GM23338 (cell line): Measurements from ENCODE around the gene TRAF1. TPM values are rescaled to one million over a fixed set of nuclear protein-coding genes. Genes with fewer than 3 reads are reported as not detected.

ENCODE experiments used
- ATAC-seq: fragments of 200-7000 bp; cut with Tn5 transposase; 3 replicates; pipeline ENCODE4 v1.9.1; 2020
- DNase-seq: peaks from one replicate; pipeline ENCODE4 v3.0.0-alpha.2; 2015; ENCODE audit warnings: low spot score
- H2AFZ ChIP-seq: fragments of 200-600 bp; sonication (generic); 2 replicates; pipeline ENCODE4 v1.8.0; 2016; ENCODE audit warnings: antibody characterized with exemption, mild to moderate bottlenecking, moderate library complexity
- H3F3A ChIP-seq: fragments of 200-600 bp; sonication (generic); replicated peaks from 2 replicates; pipeline ENCODE4 v1.8.0; 2017; ENCODE audit warnings: antibody characterized with exemption, mixed run types, low read depth
- H3K27ac ChIP-seq: fragments of 200-600 bp; sonication (generic); 2 replicates; pipeline ENCODE4 v1.6.1; 2016; ENCODE audit warnings: low read depth
- H3K27me3 ChIP-seq: fragments of 200-600 bp; sonication (generic); 2 replicates; pipeline ENCODE4 v1.8.0; 2016; ENCODE audit warnings: mild to moderate bottlenecking, mixed run types, moderate library complexity; ENCODE audit not compliant: insufficient read depth
- H3K36me3 ChIP-seq: fragments of 200-600 bp; sonication (generic); 2 replicates; pipeline ENCODE4 v1.8.0; 2016; ENCODE audit warnings: mild to moderate bottlenecking; ENCODE audit not compliant: insufficient read depth
- H3K4me1 ChIP-seq: fragments of 200-600 bp; sonication (generic); 2 replicates; pipeline ENCODE4 v1.8.0; 2016; ENCODE audit warnings: mild to moderate bottlenecking, moderate library complexity; ENCODE audit not compliant: insufficient read depth
- H3K4me2 ChIP-seq: fragments of 200-600 bp; sonication (generic); 2 replicates; pipeline ENCODE4 v1.7.1; 2017; ENCODE audit warnings: mixed run types
- H3K4me3 ChIP-seq: fragments of 200-600 bp; sonication (generic); 2 replicates; pipeline ENCODE4 v1.6.1; 2016; ENCODE audit warnings: mixed run types
- H3K79me2 ChIP-seq: fragments of 200-600 bp; sonication (generic); replicated peaks from 2 replicates; pipeline ENCODE4 v1.8.0; 2017; ENCODE audit warnings: mild to moderate bottlenecking; ENCODE audit not compliant: insufficient read depth
- H3K9me2 ChIP-seq: fragments of 200-600 bp; sonication (generic); 2 replicates; pipeline ENCODE4 v1.8.0; 2017; ENCODE audit not compliant: insufficient read depth
- H4K20me1 ChIP-seq: fragments of 200-600 bp; sonication (generic); replicated peaks from 2 replicates; pipeline ENCODE4 v1.8.0; 2017; ENCODE audit warnings: mild to moderate bottlenecking; ENCODE audit not compliant: insufficient read depth
- H3K27ac Mint-ChIP-seq: 2 replicates; pipeline ENCODE4 v1.8.0; 2020; ENCODE audit warnings: inconsistent platforms, mild to moderate bottlenecking, moderate library complexity, mixed read lengths
- H3K27me3 Mint-ChIP-seq: 3 replicates; pipeline ENCODE4 v1.8.0; 2022; ENCODE audit warnings: low read depth, mild to moderate bottlenecking, moderate library complexity, mixed read lengths, inconsistent platforms; ENCODE audit not compliant: insufficient read depth, poor library complexity
- H3K36me3 Mint-ChIP-seq: 3 replicates; pipeline ENCODE4 v1.8.0; 2021; ENCODE audit warnings: low read depth, mild to moderate bottlenecking, inconsistent platforms, moderate library complexity, mixed read lengths
- H3K4me1 Mint-ChIP-seq: 3 replicates; pipeline ENCODE4 v1.8.0; 2020; ENCODE audit warnings: mild to moderate bottlenecking, inconsistent platforms, mixed read lengths
- H3K4me3 Mint-ChIP-seq: 3 replicates; pipeline ENCODE4 v1.8.0; 2021; ENCODE audit warnings: moderate library complexity, mild to moderate bottlenecking, inconsistent platforms, mixed read lengths
- H3K9me3 Mint-ChIP-seq: 3 replicates; pipeline ENCODE4 v1.8.0; 2020; ENCODE audit warnings: moderate library complexity, mild to moderate bottlenecking, inconsistent platforms, mixed read lengths
- EZH2 ChIP-seq: fragments of 200-600 bp; sonication (generic); IDR thresholded peaks from one replicate; pipeline ENCODE4 v1.8.0; 2017; ENCODE audit warnings: antibody characterized with exemption, mild to moderate bottlenecking, low read depth; ENCODE audit not compliant: unreplicated experiment
- EZH2phosphoT487 ChIP-seq: fragments of 200-600 bp; sonication (generic); IDR thresholded peaks from one replicate; pipeline ENCODE4 v1.8.1; 2018; ENCODE audit warnings: antibody characterized with exemption; ENCODE audit not compliant: unreplicated experiment
- JUNB ChIP-seq: IDR thresholded peaks from one replicate; pipeline ENCODE4 v1.6.1; 2016; ENCODE audit warnings: antibody characterized with exemption; ENCODE audit not compliant: unreplicated experiment
- NANOG ChIP-seq: IDR thresholded peaks from 2 replicates; pipeline ENCODE4 v1.6.1; 2016; ENCODE audit warnings: antibody characterized with exemption, borderline replicate concordance
- STAT1 ChIP-seq: IDR thresholded peaks from one replicate; pipeline ENCODE4 v1.6.1; 2016; ENCODE audit warnings: antibody characterized with exemption; ENCODE audit not compliant: unreplicated experiment
- ZNF114 ChIP-seq: fragments of 250-450 bp; sonication (Bioruptor Pico); IDR thresholded peaks from 2 replicates; pipeline ENCODE4 v1.5.0; 2020; ENCODE audit warnings: mild to moderate bottlenecking, moderate library complexity
- ZNF331 ChIP-seq: fragments of 250-450 bp; sonication (Bioruptor Pico); IDR thresholded peaks from 2 replicates; pipeline ENCODE4 v1.5.0; 2020; ENCODE audit warnings: low read depth, mild to moderate bottlenecking, moderate library complexity
- polyA plus RNA-seq: library from polyadenylated mRNA; unstranded; fragments of >200 nt; fragmentation: Nextera tagmentation; extraction: Ambion mirVana; gene quantifications from 2 replicates; pipeline ENCODE4 v1.2.1, GENCODE V29; 2016
- total RNA-seq: library from RNA; depleted of rRNA; stranded (reverse); fragments of >200 nt; shearing (Covaris generic); gene quantifications from 2 replicates; pipeline ENCODE4 v1.2.3, GENCODE V29; 2014
- TF ChIP-seq, protein P1 (sequence below): fragments of 250-450 bp; sonication (Bioruptor Pico); IDR thresholded peaks from 2 replicates; pipeline ENCODE4 v1.5.0; 2020; ENCODE audit warnings: mild to moderate bottlenecking, moderate library complexity
- TF ChIP-seq, protein P2 (sequence below): IDR thresholded peaks from 2 replicates; pipeline ENCODE4 v1.6.1; 2016; ENCODE audit warnings: antibody characterized with exemption

The TRAF1 gene
- total and polyA plus RNA-seq, 2 experiments from 2014 or later: 0.39 to 1.4 TPM

DNA sequence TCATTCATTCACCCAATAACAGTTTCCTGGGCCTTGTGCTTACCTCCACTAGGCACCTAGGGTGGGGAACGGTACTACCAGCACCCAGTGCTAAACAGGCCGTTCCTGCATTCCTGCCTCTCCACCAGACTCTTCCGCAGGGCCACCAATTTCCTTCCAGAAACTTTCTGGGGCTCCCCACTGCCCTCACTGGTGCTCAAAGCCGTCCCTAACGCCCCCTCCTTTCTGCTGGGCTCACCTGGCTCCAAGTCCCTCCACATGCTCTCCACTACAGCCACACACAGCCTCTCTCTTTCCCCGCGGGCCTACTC lies 51.0 kb downstream of the TRAF1 start:
- Histone ChIP-seq H3K9me2 (no peaks in the 10 kb centered on the region), H3F3A (peaks cover 27% of the 10 kb centered on the region), H4K20me1 (no peaks in the 10 kb centered on the region), H3K4me1 (peaks cover 44% of the 10 kb centered on the region), H3K79me2 (peaks cover 6% of the 10 kb centered on the region; the same call in 1 of the 2 replicates), H3K36me3 (peaks cover 5% of the 10 kb centered on the region; the same call in 1 of the 2 replicates), H3K4me2 (peak overlapping the region; percentile 91), H3K4me3 (peak overlapping the region; percentile 89), H3K27me3 (peaks cover 8% of the 10 kb centered on the region), H2AFZ (peak overlapping the region; percentile 81; the same call in 1 of the 2 replicates), H3K27ac (peak overlapping the region; percentile 92)
- Mint-ChIP-seq H3K4me3 (peak overlapping the region; percentile 75), H3K36me3 (peaks cover 41% of the 10 kb centered on the region), H3K27me3 (peaks cover 24% of the 10 kb centered on the region), H3K9me3 (no peaks in the 10 kb centered on the region), H3K27ac (peak overlapping the region; percentile 76; the same call in 1 of the 2 replicates), H3K4me1 (peaks cover 59% of the 10 kb centered on the region)
- no peak for TF ChIP-seq NANOG
- TF ChIP-seq, protein P1, sequence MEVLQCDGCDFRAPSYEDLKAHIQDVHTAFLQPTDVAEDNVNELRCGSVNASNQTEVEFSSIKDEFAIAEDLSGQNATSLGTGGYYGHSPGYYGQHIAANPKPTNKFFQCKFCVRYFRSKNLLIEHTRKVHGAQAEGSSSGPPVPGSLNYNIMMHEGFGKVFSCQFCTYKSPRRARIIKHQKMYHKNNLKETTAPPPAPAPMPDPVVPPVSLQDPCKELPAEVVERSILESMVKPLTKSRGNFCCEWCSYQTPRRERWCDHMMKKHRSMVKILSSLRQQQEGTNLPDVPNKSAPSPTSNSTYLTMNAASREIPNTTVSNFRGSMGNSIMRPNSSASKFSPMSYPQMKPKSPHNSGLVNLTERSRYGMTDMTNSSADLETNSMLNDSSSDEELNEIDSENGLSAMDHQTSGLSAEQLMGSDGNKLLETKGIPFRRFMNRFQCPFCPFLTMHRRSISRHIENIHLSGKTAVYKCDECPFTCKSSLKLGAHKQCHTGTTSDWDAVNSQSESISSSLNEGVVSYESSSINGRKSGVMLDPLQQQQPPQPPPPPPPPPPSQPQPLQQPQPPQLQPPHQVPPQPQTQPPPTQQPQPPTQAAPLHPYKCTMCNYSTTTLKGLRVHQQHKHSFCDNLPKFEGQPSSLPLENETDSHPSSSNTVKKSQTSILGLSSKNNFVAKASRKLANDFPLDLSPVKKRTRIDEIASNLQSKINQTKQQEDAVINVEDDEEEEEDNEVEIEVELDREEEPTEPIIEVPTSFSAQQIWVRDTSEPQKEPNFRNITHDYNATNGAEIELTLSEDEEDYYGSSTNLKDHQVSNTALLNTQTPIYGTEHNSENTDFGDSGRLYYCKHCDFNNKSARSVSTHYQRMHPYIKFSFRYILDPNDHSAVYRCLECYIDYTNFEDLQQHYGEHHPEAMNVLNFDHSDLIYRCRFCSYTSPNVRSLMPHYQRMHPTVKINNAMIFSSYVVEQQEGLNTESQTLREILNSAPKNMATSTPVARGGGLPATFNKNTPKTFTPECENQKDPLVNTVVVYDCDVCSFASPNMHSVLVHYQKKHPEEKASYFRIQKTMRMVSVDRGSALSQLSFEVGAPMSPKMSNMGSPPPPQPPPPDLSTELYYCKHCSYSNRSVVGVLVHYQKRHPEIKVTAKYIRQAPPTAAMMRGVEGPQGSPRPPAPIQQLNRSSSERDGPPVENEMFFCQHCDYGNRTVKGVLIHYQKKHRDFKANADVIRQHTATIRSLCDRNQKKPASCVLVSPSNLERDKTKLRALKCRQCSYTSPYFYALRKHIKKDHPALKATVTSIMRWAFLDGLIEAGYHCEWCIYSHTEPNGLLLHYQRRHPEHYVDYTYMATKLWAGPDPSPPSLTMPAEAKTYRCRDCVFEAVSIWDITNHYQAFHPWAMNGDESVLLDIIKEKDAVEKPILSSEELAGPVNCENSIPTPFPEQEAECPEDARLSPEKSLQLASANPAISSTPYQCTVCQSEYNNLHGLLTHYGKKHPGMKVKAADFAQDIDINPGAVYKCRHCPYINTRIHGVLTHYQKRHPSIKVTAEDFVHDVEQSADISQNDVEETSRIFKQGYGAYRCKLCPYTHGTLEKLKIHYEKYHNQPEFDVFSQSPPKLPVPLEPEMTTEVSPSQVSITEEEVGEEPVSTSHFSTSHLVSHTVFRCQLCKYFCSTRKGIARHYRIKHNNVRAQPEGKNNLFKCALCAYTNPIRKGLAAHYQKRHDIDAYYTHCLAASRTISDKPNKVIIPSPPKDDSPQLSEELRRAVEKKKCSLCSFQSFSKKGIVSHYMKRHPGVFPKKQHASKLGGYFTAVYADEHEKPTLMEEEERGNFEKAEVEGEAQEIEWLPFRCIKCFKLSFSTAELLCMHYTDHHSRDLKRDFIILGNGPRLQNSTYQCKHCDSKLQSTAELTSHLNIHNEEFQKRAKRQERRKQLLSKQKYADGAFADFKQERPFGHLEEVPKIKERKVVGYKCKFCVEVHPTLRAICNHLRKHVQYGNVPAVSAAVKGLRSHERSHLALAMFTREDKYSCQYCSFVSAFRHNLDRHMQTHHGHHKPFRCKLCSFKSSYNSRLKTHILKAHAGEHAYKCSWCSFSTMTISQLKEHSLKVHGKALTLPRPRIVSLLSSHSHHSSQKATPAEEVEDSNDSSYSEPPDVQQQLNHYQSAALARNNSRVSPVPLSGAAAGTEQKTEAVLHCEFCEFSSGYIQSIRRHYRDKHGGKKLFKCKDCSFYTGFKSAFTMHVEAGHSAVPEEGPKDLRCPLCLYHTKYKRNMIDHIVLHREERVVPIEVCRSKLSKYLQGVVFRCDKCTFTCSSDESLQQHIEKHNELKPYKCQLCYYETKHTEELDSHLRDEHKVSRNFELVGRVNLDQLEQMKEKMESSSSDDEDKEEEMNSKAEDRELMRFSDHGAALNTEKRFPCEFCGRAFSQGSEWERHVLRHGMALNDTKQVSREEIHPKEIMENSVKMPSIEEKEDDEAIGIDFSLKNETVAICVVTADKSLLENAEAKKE (CRISPR knock-in tag): no peak
- TF ChIP-seq EZH2phosphoT487: no peak
- peak; percentile 26; the same call in 2 of the 3 replicates for ATAC-seq
- DNase-seq: peak; percentile 68

DNA sequence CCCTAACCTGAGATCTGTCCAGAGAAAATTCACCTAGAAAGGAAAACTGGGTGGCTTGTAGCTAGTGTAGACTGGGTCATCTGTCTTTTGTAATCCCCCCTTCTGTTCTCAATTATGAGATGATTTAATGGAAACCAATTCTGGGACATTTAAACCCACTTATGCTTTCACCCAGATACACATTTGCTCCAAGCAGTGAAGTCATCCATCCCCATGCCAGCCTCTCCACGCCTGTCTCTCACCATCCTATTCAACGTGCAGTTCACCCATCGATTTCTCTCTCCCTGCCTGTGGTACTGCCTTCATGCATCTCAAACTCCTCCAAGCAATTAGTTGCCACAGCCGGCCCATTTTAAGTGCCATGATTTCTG lies 51.4 kb downstream of the TRAF1 start:
- H3K4me1 Mint-ChIP-seq: peaks cover 59% of the 10 kb centered on the region

More for the DNA sequence above, 51.4 kb downstream of the TRAF1 start:
- Histone ChIP-seq H3K27ac (peak overlapping the region; percentile 92; the same call in 1 of the 2 replicates), H3K36me3 (peaks cover 5% of the 10 kb centered on the region; the same call in 1 of the 2 replicates), H3K27me3 (peaks cover 8% of the 10 kb centered on the region), H3K4me1 (peaks cover 44% of the 10 kb centered on the region), H3K79me2 (peaks cover 6% of the 10 kb centered on the region; the same call in 1 of the 2 replicates), H3K9me2 (no peaks in the 10 kb centered on the region), H3F3A (peaks cover 28% of the 10 kb centered on the region), H4K20me1 (no peaks in the 10 kb centered on the region), H3K4me3 (peak overlapping the region; percentile 89), H3K4me2 (peak overlapping the region; percentile 91), H2AFZ (no peak overlapping the region)
- Mint-ChIP-seq H3K27ac (no peak overlapping the region), H3K9me3 (no peaks in the 10 kb centered on the region), H3K27me3 (peaks cover 24% of the 10 kb centered on the region), H3K4me3 (peak overlapping the region; percentile 75; the same call in 2 of the 3 replicates), H3K36me3 (peaks cover 41% of the 10 kb centered on the region)
- TF ChIP-seq, protein P2, sequence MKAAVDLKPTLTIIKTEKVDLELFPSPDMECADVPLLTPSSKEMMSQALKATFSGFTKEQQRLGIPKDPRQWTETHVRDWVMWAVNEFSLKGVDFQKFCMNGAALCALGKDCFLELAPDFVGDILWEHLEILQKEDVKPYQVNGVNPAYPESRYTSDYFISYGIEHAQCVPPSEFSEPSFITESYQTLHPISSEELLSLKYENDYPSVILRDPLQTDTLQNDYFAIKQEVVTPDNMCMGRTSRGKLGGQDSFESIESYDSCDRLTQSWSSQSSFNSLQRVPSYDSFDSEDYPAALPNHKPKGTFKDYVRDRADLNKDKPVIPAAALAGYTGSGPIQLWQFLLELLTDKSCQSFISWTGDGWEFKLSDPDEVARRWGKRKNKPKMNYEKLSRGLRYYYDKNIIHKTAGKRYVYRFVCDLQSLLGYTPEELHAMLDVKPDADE: no peak
- TF ChIP-seq STAT1 (no peak), ZNF114 (CRISPR knock-in tag) (no peak), EZH2 (no peak), NANOG (no peak), JUNB (no peak), ZNF331 (CRISPR knock-in tag) (no peak)
- ATAC-seq (no peak), DNase-seq (no peak)
